Measurements from ENCODE around the gene PIP5K1C.

The PIP5K1C gene, protein sequence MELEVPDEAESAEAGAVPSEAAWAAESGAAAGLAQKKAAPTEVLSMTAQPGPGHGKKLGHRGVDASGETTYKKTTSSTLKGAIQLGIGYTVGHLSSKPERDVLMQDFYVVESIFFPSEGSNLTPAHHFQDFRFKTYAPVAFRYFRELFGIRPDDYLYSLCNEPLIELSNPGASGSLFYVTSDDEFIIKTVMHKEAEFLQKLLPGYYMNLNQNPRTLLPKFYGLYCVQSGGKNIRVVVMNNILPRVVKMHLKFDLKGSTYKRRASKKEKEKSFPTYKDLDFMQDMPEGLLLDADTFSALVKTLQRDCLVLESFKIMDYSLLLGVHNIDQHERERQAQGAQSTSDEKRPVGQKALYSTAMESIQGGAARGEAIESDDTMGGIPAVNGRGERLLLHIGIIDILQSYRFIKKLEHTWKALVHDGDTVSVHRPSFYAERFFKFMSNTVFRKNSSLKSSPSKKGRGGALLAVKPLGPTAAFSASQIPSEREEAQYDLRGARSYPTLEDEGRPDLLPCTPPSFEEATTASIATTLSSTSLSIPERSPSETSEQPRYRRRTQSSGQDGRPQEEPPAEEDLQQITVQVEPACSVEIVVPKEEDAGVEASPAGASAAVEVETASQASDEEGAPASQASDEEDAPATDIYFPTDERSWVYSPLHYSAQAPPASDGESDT

DNA sequence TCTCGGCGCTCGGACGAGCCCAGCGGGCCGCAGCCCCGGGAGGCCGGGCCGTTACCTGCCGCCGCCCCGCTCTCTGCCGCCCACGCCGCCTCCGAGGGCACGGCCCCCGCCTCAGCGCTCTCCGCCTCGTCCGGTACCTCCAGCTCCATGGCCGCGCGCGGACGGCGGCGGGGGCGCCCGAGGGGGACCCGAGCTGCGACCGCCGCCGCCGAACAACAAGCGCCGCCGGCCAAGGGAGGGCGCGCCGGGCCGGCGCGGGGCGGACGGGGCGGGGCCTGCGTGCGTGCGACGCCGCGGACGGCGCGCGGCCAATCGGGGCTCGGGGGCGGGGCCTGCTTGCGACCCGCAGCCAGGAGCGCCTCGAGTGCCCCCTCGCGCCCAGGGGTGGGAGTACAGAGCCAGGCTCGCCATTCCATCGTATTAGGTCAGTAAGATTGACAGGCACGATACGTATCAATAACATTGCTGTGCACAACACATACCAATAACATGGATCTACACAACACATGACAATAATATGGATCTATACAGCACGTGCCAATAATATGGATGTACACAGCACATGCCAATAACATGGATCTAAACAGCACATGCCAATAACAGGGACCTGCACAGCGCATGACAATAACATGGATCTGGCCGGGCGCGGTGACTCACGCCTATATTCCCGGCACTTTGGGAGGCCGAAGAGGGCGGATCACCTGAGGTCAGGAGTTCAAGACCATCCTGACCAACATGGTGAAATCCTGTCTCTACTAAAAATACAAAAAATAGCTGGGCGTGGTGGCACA is at the start of gene PIP5K1C:
Gene PIP5K1C, minus strand, starts transcription at position 227 of the 791 bp plus-strand sequence. Its CDS starts 78 bp downstream, at position 149.
- DNase-seq (ENCODE audit: low read depth) = peak; percentile 79

DNA sequence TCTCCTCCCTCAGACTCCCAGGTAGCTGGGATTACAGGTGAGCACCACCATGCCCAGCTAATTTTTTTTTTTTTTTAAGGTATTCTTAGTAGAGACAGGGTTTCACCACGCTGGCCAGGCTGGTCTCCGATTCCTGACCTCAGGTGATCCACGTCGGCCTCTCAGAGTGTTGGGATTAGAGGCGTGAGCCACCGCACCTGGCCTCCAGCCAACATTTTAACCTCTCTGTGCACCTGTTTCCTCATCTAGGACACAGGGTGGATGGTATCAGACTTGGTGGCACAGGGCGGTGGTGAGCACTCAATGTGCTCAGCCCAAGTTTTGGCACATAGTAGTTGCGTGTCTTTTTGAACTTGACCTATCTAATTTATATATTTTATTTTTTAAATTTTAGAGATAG is 48.7 kb upstream of the PIP5K1C start:
- no peak for DNase-seq (ENCODE audit: low read depth)

DNA sequence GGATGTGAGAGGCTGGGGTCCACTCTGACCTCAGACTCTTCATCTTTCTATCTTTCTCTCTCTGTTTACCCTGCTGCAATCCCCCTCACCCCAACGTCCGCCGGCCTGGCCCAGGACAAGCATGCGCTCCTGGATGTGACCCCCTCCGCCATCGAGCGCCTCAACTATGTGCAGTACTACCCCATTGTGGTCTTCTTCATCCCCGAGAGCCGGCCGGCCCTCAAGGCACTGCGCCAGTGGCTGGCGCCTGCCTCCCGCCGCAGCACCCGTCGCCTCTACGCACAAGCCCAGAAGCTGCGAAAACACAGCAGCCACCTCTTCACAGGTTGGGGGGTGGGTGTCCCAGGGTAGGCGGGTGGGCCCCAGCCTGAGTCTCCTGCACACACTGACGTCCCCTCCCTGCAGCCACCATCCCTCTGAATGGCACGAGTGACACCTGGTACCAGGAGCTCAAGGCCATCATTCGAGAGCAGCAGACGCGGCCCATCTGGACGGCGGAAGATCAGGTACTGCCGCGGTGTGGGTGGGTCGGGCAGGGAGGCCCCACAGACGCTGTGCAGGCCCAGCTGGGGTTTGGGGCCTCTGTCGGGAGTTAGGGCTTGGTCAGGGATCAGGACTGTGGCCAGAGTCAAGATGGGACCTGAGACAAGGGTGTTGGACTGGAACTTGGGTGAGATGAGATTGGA is 46.2 kb upstream of the PIP5K1C start:
- DNase-seq (ENCODE audit: low read depth) = no peak

DNA sequence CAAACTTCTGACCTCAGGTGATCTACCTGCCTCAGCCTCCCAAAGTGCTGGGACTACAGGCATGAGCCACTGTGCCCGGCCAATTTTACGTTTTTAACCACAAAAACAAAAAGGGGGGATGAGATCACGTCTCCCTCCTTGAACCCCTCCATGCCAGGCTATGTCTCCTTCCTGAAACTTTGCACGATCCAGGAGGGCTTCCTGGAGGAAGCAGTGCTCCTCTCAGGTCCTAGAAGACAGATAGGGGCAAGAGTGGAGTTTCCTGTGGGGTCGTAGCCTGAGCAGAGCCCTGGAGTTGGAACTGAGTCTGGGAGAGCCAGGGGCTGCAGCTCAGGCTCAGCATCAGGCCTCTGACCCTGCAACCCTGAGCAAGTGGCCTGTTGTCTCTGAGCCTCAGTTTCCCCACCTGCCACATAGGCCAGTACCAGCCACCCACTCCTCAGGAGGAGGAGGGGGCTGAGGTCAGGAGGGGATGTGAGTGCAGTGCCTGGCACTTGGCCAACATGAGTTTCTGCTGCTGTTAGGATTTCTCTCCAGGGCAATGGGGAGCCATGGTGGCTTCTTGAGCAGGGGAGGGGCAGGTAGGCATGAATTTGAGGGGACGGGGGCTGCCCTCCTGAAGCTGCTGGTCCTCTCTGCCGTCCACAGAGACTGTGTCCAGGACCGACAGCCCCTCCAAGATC is 45.2 kb upstream of the PIP5K1C start:
- DNase-seq (ENCODE audit: low read depth) = no peak

DNA sequence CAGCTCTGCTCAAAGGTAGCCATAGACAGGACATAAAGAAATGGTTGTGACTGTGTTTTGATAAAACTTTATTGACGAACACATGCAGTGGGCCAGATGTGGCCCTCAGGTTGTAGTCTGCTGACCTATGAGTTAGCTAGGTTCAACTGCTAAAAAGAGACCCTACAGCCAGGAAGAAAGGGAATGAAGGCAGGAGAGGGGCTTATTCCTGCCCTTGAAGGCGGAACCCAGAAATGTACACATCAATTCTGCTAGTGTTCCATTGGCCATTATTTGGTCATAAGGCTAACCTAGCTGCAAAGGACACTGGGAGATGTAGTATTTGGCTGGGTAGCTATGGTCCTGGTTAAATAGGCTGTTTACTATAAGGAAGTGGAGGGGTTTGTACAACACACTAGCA is 43.2 kb upstream of the PIP5K1C start:
- peak; percentile 39 for DNase-seq (ENCODE audit: low read depth)

DNA sequence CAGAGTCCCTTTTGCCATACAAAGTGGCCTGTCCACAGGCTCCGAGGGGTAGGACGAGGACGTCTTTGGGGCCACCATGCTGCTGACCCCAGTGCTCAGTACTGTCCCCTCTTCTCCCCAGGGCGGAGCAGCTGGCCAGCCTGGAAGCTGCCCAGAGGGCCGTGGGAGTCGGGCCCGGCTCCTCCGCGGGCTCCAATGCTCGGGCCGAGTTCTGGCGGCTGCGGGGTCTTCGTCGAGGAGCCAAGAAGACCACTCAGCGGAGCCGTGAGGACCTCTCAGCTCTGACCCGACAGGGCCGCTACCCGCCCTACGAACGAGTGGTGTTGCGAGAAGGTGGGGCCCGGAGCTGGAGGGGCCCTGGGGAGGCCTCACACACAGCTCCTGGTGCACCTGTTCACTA is 40.2 kb upstream of the PIP5K1C start:
- DNase-seq (ENCODE audit: low read depth) = no peak

DNA sequence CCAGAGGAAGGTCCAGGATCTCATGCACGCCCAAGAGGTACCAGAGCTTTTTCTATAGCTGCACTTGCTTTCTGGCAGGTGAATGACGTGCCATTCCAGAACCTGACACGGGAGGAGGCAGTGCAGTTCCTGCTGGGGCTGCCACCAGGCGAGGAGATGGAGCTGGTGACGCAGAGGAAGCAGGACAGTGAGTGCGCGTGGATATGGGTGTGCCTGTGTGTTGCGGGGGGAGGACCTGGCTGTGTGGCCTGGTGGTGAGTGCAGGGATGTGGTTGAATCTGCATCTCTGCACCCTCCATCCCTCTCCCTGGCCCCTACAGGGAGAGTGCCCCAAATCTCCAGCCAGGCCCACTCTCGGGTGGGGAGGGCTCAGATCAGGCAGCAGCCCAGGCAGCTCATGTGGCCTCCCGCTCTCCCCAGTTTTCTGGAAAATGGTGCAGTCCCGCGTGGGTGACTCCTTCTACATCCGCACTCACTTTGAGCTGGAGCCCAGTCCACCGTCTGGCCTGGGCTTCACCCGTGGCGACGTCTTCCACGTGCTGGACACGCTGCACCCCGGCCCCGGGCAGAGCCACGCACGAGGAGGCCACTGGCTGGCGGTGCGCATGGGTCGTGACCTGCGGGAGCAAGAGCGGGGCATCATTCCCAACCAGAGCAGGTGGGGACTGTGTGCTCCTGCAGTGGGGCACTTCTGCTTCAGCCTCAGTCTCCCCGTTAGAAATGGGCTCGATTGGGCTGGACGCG is 38.4 kb upstream of the PIP5K1C start:
- no peak for DNase-seq (ENCODE audit: low read depth)

DNA sequence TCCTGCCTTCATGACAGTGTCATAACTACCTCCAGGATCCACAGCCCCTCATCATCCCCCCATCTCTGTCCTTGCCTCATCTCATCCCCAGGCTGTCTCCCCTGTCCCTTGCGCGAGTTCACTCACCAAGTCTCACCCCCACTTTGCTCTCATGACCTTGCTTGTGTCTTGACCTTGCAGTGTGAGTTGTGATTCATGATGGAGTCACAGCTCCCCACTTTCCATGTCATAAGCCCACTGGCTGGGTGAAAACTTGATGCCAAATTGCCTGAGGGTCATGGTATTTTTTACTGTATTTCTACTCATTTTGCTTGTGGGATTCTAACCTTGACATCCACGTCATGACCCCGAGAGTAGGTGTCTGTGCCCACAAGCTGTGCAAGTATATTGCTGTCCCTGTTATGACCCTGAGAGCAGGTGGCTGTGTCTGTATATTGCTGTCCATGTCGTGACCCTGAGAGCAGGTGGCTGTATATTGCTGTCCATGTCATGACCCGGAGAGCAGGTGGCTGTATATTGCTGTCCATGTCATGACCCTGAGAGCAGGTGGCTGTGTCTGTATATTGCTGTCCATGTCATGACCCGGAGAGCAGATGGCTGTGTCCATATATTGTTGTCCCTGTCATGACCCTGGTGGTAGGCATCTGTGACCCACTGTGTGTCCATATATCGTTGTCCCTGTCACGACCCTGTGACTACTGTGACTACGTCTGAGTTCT is 37.4 kb upstream of the PIP5K1C start:
- no peak for DNase-seq (ENCODE audit: low read depth)

DNA sequence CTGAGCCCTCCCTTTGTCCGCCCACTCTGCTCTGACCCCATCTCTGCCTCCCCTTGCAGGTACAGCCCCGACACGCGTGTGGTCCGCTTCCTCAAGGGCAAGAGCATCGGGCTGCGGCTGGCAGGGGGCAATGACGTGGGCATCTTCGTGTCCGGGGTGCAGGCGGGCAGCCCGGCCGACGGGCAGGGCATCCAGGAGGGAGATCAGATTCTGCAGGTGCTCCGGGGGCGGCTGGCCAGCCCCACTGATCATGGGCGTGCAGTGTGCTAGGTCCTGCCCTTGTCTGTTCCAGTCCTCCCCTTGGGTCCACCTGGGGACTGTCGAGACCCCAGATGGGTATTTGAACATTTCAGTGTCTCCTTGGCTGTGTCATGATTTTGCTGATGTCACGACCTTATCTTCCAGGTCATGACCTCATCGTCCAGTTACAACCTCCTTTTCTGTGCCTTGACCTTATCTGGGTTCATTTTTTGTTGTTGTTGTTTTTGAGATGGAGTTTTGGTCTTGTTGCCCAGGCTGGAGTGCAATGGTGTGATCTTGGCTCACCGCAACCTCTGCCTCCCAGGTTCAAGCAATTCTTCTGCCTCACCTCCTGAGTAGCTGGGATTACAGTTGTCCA is 35.9 kb upstream of the PIP5K1C start:
- DNase-seq (ENCODE audit: low read depth) = no peak

DNA sequence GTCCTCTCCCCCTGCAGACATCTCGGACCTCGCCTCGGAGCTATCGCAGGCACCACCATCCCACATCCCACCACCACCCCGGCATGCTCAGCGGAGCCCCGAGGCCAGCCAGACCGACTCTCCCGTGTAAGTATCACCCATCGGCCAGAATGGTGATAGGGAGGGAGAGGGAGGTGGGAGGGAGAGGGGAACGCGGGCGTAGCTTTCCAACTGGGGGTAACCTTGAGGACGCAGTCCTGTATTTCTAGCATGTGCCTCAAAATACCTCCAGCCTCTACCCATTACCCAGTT is 34.0 kb upstream of the PIP5K1C start:
- DNase-seq (ENCODE audit: low read depth) = no peak

DNA sequence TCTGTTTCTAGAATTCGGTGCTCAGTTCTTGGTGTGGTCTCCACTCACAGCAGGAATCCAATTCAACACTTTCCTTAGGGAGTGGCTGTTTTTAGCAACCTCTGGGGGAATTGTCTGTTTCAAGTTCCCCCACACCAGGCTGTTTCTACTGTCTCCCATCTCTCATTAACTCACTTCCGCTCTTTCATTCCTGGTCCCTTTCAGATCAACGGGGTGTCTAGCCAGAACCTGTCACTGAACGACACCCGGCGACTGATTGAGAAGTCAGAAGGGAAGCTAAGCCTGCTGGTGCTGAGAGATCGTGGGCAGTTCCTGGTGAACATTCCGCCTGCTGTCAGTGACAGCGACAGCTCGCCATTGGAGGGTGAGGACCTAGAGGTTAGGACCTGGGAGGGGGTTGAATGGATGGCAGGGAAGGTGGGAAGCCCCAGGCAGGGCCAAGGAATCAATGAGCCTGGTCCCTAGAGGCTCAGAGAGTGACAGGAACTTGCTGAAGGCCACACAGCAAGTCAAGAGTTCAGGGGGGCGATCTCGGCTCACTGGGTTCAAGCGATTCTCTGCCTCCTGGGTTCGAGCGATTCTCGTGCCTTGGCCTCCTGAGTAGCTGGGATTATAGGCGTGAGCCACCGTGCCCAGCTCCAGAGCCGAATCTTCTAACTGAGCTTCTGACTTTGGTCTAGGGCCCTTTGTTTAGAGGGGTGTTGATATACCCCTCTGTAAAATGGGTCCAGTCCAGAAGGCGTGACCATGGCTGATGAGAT is 33.5 kb upstream of the PIP5K1C start:
- DNase-seq (ENCODE audit: low read depth) = no peak

DNA sequence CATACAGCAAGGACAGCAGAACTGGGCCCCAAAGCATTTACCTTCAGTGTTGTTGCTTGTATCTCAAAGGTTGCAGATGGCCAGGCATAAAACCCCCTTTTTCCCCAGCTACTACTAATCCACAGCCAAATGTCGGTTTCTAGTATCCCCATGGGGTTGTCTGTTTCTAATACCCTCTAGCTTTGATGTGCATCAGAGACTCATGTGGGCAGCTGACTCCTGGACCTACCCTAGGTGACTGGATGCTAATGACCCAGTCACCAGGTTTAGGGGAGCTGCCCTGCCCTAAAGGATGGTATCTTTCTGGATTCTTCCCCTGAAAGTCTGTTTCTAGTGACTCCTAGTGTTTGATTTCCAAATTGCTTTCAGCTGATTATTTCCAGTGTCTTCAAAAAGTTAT is 31.8 kb upstream of the PIP5K1C start:
- no peak for DNase-seq (ENCODE audit: low read depth)

DNA sequence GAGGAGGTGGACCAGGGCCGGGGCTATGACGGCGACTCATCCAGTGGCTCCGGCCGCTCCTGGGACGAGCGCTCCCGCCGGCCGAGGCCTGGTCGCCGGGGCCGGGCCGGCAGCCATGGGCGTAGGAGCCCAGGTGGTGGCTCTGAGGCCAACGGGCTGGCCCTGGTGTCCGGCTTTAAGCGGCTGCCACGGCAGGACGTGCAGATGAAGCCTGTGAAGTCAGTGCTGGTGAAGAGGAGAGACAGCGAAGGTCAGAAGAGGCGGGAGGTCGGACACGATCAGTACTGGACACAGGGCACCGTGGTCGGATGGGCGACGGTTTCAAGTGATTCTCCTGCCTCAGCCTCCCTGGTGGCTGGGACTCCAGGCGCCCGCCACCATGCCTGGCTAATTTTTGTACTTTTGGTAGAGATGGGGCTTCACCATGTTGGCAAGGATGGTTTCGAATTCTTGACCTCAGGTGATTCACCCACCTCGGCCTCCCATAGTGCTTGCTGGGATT is 30.2 kb upstream of the PIP5K1C start:
- no peak for DNase-seq (ENCODE audit: low read depth)

DNA sequence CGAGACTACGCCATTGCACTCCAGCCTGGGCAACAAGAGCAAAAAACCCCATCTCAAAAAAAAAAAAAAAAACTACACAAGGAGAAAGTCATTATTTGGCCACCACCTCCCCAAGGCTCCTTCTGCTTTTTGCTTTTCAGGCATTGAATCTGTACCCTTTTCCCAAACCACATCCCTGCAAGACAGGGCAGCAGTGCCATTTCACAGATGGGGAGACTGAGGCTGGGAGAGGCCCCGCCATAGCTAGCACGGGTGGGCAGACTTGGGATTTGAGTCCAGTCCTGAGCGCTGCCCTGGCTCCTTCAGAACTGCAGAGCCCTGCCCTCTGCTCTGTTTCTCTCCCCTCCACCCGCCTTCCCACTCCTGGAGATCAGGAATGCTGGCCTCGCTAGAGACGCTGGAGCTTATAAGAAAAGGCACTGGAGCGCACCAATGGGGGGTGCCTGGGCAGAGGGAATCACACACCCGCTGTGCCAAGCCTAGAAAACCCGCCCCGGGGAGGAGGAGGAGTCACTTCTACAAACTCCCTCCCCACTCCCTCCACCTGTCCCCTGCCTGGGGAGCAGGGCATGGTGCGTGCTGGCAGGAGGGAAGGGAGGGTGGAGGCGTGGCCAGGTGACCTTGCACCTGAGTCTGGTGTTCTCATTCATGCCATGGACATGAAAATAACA is 25.5 kb upstream of the PIP5K1C start:
- no peak for DNase-seq (ENCODE audit: low read depth)

DNA sequence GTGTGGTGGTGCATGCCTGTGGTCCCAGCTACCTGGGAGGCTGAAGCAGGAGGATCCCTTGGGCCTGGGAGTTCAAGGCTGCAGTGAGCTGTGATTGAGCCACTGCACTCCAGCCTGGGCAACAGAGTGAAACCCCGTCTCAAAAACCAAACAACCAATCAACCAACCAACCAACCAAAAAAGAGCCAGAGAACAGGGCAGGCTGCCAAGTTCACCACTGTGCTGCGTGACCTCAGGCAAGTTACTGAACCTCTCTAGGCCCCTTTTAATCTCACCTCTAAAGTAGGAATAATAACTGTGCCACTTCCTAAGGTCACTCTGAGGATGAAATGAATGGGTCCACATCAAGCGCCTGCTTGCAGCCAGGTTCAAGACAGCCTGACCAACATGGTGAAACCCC is 24.9 kb upstream of the PIP5K1C start:
- DNase-seq (ENCODE audit: low read depth) = no peak

DNA sequence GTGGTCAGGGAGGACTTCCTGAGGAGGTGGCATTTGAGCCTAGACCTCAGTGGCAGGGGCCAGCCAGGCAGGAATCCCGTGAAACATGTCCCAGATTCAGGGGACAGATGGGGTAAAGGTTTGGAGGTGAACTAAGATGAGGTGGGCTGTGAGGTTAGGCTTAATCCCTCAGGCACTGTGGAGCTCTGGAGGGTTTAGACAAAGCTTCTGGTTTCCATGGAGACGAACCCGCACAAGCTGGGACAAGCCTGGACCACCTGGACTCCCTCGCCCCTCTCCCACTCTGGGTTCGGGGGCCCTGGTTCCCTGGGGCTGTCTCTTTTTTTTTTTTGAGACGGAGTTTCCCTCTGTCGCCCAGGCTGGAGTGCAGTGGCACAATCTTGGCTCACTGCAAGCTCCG is 23.6 kb upstream of the PIP5K1C start:
- no peak for DNase-seq (ENCODE audit: low read depth)

DNA sequence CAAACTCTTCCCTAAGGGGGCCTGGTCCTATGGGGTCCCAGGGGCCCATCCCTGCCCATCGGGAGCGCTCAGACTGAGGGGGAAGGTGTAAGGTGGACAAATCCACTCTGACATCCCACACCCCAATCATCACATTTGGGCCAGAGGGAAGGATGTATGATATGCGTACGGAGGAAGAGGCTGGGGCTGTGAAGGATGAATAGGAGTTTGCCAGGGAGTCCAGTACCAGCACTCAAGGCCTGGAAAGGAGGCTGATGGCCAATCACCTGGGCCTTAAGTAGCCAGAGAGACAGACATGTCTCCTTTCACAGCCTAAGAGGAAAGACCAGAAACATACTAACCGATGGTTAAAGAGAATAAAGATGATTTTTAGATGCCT is 22.8 kb upstream of the PIP5K1C start:
- no peak for DNase-seq (ENCODE audit: low read depth)

DNA sequence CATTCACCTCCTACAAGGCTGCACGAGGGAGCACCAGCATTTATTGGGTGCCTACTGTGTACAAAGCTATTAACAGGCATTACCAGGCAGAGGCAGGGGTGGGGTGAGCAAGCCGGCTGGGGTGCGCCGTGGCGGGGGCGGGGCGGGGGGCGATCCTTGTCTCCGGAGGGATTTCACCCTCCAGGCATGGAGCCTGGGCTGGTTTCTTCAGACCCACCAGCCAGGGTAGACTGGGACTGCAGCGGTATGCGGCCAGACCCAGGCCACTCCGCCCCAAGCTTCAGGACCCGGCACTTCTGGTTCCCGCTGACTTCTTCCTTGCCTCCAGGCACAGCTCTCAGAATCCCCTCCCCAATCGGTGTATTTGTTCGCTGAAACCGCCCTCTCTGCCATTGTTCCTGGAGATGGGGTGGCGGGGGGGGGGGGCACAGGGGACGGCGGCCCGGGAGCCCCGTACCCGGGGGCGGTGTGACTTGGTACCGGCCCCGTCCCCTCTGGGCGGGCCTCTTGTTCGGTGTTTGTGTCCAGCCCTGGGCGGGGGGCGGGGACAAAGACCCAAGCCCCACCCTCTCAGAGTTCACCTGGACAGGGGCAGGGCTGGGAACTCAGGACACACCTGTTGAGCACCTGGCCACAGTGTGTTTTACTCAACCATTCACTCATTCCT is 22.3 kb upstream of the PIP5K1C start:
- DNase-seq (ENCODE audit: low read depth) = no peak

All from iris pigment epithelial cell (primary cell).